AG10803 (cell line): ENCODE data around the gene KRTAP20-1.

Experiments
- DNase-seq: peaks from one replicate; pipeline ENCODE4 v3.0.0; 2010; ENCODE audit warnings: low read depth
- H3K4me3 ChIP-seq: 2 replicates; pipeline ENCODE4 v1.5.1; 2011; ENCODE audit warnings: mild to moderate bottlenecking, low read length, control low read depth
- TF ChIP-seq, protein P1 (sequence below): conservative IDR thresholded peaks from 2 replicates; pipeline ENCODE4 v1.5.1; 2011; ENCODE audit warnings: mild to moderate bottlenecking, low read length, control low read depth, inconsistent platforms

The KRTAP20-1 gene, protein sequence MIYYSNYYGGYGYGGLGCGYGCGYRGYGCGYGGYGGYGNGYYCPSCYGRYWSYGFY

DNA sequence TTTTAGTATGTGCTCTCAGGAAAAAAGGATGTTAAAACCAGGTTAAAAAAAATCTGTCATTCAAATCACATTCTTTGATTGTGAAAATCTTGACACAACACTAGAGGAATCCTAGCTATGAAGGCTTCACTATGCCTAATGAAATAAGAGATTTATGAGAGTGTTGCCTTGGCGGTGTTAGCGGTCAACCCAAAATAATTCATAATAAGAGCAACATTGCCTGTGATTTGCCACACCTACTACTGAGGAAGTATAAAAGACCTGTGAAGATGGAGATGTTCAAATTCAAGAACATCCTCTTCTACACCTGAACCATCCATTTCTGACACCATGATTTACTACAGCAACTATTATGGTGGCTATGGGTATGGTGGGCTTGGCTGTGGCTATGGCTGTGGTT lies at the start of gene KRTAP20-1:
Gene KRTAP20-1 (plus strand): TSS at position 301 of the 400 bp plus-strand sequence. CDS start 30 bp downstream, at position 331.
- TF ChIP-seq, protein P1, sequence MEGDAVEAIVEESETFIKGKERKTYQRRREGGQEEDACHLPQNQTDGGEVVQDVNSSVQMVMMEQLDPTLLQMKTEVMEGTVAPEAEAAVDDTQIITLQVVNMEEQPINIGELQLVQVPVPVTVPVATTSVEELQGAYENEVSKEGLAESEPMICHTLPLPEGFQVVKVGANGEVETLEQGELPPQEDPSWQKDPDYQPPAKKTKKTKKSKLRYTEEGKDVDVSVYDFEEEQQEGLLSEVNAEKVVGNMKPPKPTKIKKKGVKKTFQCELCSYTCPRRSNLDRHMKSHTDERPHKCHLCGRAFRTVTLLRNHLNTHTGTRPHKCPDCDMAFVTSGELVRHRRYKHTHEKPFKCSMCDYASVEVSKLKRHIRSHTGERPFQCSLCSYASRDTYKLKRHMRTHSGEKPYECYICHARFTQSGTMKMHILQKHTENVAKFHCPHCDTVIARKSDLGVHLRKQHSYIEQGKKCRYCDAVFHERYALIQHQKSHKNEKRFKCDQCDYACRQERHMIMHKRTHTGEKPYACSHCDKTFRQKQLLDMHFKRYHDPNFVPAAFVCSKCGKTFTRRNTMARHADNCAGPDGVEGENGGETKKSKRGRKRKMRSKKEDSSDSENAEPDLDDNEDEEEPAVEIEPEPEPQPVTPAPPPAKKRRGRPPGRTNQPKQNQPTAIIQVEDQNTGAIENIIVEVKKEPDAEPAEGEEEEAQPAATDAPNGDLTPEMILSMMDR: no peak
- DNase-seq: no peak
- H3K4me3 ChIP-seq: no peak within 1 kb of the TSS

DNA sequence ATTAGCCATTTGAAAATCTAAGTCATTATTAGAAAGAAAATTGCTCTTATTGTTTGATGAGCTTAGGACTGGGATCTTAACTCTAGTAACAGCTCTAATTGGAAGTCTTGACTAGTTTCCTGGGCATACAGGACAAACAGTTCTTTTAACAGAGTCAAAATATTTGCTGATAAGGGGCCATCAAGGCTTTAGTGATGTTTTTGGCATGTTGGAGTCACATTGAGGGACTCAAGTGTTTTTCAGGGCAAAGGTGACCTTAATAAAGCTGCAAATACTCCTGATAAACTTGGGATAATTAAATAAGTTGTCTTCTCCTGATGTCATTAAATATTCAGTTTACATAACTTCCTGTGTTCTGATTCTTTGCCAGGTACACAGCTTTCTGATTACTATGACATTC lies 48.6 kb upstream of the KRTAP20-1 start:
- DNase-seq: no peak
- TF ChIP-seq, protein P1: no peak
- no peak overlapping the region for H3K4me3 ChIP-seq

DNA sequence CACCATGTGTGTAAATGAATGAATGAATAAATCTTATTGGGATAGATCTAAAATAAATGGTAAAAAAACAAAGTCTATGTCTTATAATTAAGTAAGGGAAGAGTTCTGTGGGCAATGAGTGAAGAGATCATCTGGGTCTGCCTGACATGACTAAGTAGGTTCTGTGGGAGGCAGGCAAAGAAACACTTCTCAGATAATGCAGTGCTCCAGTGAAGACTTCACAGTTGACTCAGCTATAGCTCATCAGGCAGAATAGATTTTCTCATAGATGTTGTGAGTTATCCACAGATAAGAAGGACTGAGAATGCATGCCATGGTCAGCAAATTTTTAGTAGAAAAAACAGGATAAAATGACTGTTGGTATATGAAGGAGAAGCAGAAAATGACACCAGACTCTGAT lies 38.5 kb upstream of the KRTAP20-1 start:
- H3K4me3 ChIP-seq: no peak overlapping the region
- TF ChIP-seq, protein P1: no peak
- no peak for DNase-seq

DNA sequence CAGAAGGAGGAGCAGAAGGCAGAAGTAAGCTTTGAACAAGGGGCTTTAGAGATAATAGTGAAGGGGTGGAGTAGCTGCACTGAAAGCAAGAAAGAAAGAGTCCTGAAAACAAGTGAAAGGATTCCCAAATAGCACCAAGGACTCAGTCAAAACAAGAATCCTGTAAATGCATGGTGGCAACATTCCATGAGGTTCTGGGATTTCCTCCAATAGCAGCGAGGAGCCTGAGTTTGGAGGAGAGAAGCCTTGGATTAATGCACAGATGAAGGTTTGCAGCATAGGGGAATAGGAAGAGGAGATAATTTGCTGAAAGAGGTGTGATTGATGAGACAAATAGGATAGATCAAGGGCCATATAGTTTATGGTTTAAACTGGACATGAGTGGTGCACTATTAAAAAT lies 36.9 kb upstream of the KRTAP20-1 start:
- no peak overlapping the region for H3K4me3 ChIP-seq
- no peak for DNase-seq
- TF ChIP-seq, protein P1: no peak

DNA sequence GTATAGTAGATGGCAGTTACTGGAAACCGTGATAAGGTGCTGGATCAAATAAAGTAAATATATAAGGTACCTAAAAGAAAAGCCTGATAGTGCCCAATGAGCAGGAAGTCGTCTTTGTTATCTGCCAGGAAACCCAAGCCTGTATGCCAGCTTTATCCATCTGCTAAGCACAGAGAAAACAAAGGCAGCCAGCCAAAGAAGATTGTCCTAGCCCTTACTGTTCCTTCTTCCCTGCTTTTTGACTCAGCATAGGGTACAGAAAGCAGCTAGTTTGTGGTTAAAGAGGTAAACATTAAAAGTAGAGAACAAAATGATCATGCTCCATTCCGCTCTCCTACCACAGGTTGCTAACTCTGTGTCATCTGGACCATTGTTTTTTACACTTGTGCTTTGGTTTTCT lies 36.1 kb upstream of the KRTAP20-1 start:
- no peak for DNase-seq
- TF ChIP-seq, protein P1: no peak
- no peak overlapping the region for H3K4me3 ChIP-seq

DNA sequence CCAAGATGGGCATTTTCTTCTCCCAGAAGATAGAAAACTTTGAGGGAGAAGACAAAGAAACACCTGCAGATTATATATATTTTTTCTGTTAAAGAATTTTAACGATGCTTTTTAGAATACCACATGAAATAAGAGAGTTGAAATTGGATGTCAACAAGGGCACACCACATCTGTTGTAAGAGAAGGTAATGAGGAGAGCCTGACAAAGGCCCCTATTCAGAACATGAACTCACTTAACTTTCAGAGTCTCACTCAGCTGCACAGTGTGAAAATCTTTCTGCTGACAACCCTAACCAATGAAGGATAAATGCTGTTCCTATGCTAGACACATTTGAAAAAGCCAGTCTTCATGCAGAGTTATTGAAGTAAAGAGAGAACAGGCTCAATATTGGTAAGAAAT lies 33.4 kb upstream of the KRTAP20-1 start:
- TF ChIP-seq, protein P1: no peak
- DNase-seq: no peak
- H3K4me3 ChIP-seq: no peak overlapping the region

DNA sequence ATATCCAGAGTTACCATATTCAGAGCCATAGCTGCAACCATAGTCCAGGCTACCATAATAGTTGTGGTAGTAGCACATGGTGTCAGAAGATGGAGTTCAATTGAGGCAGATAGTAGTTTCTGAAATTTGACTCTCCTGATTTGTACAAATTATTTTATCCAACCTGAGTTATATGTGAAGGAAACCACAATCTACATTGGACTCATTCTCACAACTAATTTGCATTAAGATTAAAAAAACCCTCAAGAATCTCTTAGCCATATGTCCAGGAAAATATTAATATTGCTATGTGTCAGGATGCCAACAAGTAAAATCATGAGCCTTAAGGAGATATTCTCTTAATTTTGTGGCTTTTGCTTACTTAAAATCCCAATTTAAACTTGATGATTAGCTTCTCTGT lies 25.9 kb upstream of the KRTAP20-1 start, which contains the start of gene KRTAP22-2:
Gene KRTAP22-2 (minus strand): TSS at position 101 of the 400 bp plus-strand sequence.
- TF ChIP-seq, protein P1: no peak
- no peak within 1 kb of the TSS for H3K4me3 ChIP-seq
- DNase-seq: no peak
